Neural cell (in vitro differentiated cells): ENCODE results near the gene ZMAT5. TPM values are rescaled to one million over a fixed set of nuclear protein-coding genes. Genes with fewer than 3 reads are reported as not detected.

Source experiments
- H2AFZ ChIP-seq: fragments of 200-600, 300-800 bp; sonication (generic), shearing (Covaris generic); 2 replicates; pipeline ENCODE4 v1.6.0; 2014; ENCODE audit warnings: low read depth, mild to moderate bottlenecking, antibody characterized with exemption, low read length, moderate library complexity
- H3F3A ChIP-seq: fragments of 200-600 bp; shearing (Covaris generic); 2 replicates; pipeline ENCODE4 v1.6.1; 2016; ENCODE audit warnings: mild to moderate bottlenecking, moderate library complexity, mixed read lengths, antibody characterized with exemption, low read length; ENCODE audit not compliant: insufficient read depth, poor library complexity, severe bottlenecking
- H3K27ac ChIP-seq: fragments of 200-600, 300-800 bp; sonication (generic), shearing (Covaris generic); 2 replicates; pipeline ENCODE4 v1.5.1; 2014; ENCODE audit warnings: mild to moderate bottlenecking, low read length, moderate library complexity
- H3K27me3 ChIP-seq: fragments of 300-800, 200-600 bp; sonication (generic), shearing (Covaris generic); 2 replicates; pipeline ENCODE4 v1.6.0; 2014; ENCODE audit warnings: mild to moderate bottlenecking, low read depth, low read length, moderate library complexity; ENCODE audit not compliant: insufficient read depth
- H3K36me3 ChIP-seq: fragments of 300-800, 200-600 bp; sonication (generic), shearing (Covaris generic); 2 replicates; pipeline ENCODE4 v1.5.1; 2014; ENCODE audit warnings: mild to moderate bottlenecking, antibody characterized with exemption, low read length, moderate library complexity; ENCODE audit not compliant: insufficient read depth
- H3K4me2 ChIP-seq: fragments of 300-800, 200-600 bp; sonication (generic), shearing (Covaris generic); 2 replicates; pipeline ENCODE4 v1.6.0; 2014; ENCODE audit warnings: mild to moderate bottlenecking, low read length
- H3K4me3 ChIP-seq: fragments of 300-800, 200-600 bp; sonication (generic), shearing (Covaris generic); 2 replicates; pipeline ENCODE4 v1.5.1; 2014; ENCODE audit warnings: mild to moderate bottlenecking, low read length, moderate library complexity
- H3K79me2 ChIP-seq: fragments of 200-600 bp; shearing (Covaris generic); replicated peaks from 2 replicates; pipeline ENCODE4 v1.6.0; 2014; ENCODE audit warnings: mild to moderate bottlenecking, low read length, moderate library complexity; ENCODE audit not compliant: insufficient read depth
- H3K9ac ChIP-seq: fragments of 300-800, 200-600 bp; sonication (generic), shearing (Covaris generic); 2 replicates; pipeline ENCODE4 v1.6.1; 2016; ENCODE audit warnings: mild to moderate bottlenecking, low read length, mixed read lengths
- H3K9me2 ChIP-seq: fragments of 200-600 bp; shearing (Covaris generic); 2 replicates; pipeline ENCODE4 v1.6.1; 2016; ENCODE audit warnings: mild to moderate bottlenecking, low read length, mixed read lengths; ENCODE audit not compliant: insufficient read depth
- H3K9me3 ChIP-seq: fragments of 200-600, 300-800 bp; sonication (generic), shearing (Covaris generic); 2 replicates; pipeline ENCODE4 v1.6.1; 2016; ENCODE audit warnings: mild to moderate bottlenecking, mixed run types, low read length, moderate library complexity, mixed read lengths
- H4K20me1 ChIP-seq: fragments of 200-600 bp; shearing (Covaris generic); 2 replicates; pipeline ENCODE4 v1.6.1; 2016; ENCODE audit warnings: mild to moderate bottlenecking, mixed run types; ENCODE audit not compliant: insufficient read depth
- CTCF ChIP-seq: fragments of 450-650 bp; IDR thresholded peaks from 2 replicates; pipeline ENCODE4 v1.5.1; 2014; ENCODE audit warnings: antibody characterized with exemption, mild to moderate bottlenecking, moderate library complexity; ENCODE audit not compliant: poor library complexity, severe bottlenecking
- EP300 ChIP-seq: fragments of 450-650 bp; conservative IDR thresholded peaks from 2 replicates; pipeline ENCODE4 v1.6.1; 2014; ENCODE audit warnings: antibody characterized with exemption, mild to moderate bottlenecking, moderate library complexity; ENCODE audit not compliant: poor library complexity, severe bottlenecking
- EZH2 ChIP-seq: fragments of 200-600, 300-800 bp; shearing (Covaris generic), sonication (generic); IDR thresholded peaks from 2 replicates; pipeline ENCODE4 v1.6.1; 2014; ENCODE audit warnings: antibody characterized with exemption, low read length, borderline replicate concordance, mild to moderate bottlenecking; ENCODE audit not compliant: insufficient read depth, poor library complexity, severe bottlenecking
- MXI1 ChIP-seq: fragments of 450-650 bp; conservative IDR thresholded peaks from 2 replicates; pipeline ENCODE4 v1.6.1; 2014; ENCODE audit warnings: antibody characterized with exemption, mild to moderate bottlenecking; ENCODE audit not compliant: poor library complexity, severe bottlenecking
- POLR2AphosphoS5 ChIP-seq: IDR thresholded peaks from 2 replicates; pipeline ENCODE4 v1.6.1; 2012
- RAD21 ChIP-seq: fragments of 450-650 bp; conservative IDR thresholded peaks from 2 replicates; pipeline ENCODE4 v1.6.1; 2014; ENCODE audit warnings: antibody characterized with exemption, mild to moderate bottlenecking, moderate library complexity
- SMC3 ChIP-seq: fragments of 450-650 bp; conservative IDR thresholded peaks from 2 replicates; pipeline ENCODE4 v1.6.1; 2014; ENCODE audit warnings: antibody characterized with exemption, mild to moderate bottlenecking, moderate library complexity; ENCODE audit not compliant: poor library complexity
- TAF1 ChIP-seq: IDR thresholded peaks from 2 replicates; pipeline ENCODE4 v1.6.1; 2012; ENCODE audit warnings: low read depth
- polyA plus RNA-seq: library from polyadenylated mRNA; depleted of rRNA; stranded (reverse); fragments of >200 nt; gene quantifications from 2 replicates; pipeline ENCODE4 v1.2.3, GENCODE V29; 2014
- TF ChIP-seq, protein P1 (sequence below): IDR thresholded peaks from 2 replicates; pipeline ENCODE4 v1.6.1; 2012; ENCODE audit warnings: borderline replicate concordance

Gene ZMAT5
- polyA plus RNA-seq, 1 donor from 2014 or later, result 54.9 TPM

GRCh38 chr22:29718949-29719898 is 47.6 kb downstream of the ZMAT5 start:
- Histone ChIP-seq H3K27me3 (peaks cover 44% of the 10 kb centered on the region), H3K4me3 (no peak overlapping the region), H3K9ac (no peak overlapping the region), H2AFZ (no peak overlapping the region), H4K20me1 (no peaks in the 10 kb centered on the region), H3K9me2 (no peaks in the 10 kb centered on the region), H3K9me3 (no peaks in the 10 kb centered on the region), H3F3A (no peaks in the 10 kb centered on the region), H3K79me2 (no peaks in the 10 kb centered on the region), H3K36me3 (no peaks in the 10 kb centered on the region), H3K4me2 (no peak overlapping the region), H3K27ac (no peak overlapping the region)
- peak; percentile 56 for TF ChIP-seq EZH2
- TF ChIP-seq EP300, result no peak
- no peak for TF ChIP-seq CTCF
- no peak for TF ChIP-seq POLR2AphosphoS5

- Histone ChIP-seq H3K4me3 (no peak overlapping the region), H3F3A (no peaks in the 10 kb centered on the region), H3K9me2 (no peaks in the 10 kb centered on the region), H3K9me3 (no peaks in the 10 kb centered on the region), H3K4me2 (no peak overlapping the region), H3K27ac (no peak overlapping the region), H4K20me1 (no peaks in the 10 kb centered on the region), H3K79me2 (no peaks in the 10 kb centered on the region), H3K9ac (no peak overlapping the region), H2AFZ (no peak overlapping the region), H3K36me3 (no peaks in the 10 kb centered on the region), H3K27me3 (peaks cover 38% of the 10 kb centered on the region)
- TF ChIP-seq EP300 (no peak), SMC3 (no peak), EZH2 (no peak), TAF1 (no peak), POLR2AphosphoS5 (no peak), RAD21 (no peak), MXI1 (no peak), CTCF (no peak)
- TF ChIP-seq, protein P1, sequence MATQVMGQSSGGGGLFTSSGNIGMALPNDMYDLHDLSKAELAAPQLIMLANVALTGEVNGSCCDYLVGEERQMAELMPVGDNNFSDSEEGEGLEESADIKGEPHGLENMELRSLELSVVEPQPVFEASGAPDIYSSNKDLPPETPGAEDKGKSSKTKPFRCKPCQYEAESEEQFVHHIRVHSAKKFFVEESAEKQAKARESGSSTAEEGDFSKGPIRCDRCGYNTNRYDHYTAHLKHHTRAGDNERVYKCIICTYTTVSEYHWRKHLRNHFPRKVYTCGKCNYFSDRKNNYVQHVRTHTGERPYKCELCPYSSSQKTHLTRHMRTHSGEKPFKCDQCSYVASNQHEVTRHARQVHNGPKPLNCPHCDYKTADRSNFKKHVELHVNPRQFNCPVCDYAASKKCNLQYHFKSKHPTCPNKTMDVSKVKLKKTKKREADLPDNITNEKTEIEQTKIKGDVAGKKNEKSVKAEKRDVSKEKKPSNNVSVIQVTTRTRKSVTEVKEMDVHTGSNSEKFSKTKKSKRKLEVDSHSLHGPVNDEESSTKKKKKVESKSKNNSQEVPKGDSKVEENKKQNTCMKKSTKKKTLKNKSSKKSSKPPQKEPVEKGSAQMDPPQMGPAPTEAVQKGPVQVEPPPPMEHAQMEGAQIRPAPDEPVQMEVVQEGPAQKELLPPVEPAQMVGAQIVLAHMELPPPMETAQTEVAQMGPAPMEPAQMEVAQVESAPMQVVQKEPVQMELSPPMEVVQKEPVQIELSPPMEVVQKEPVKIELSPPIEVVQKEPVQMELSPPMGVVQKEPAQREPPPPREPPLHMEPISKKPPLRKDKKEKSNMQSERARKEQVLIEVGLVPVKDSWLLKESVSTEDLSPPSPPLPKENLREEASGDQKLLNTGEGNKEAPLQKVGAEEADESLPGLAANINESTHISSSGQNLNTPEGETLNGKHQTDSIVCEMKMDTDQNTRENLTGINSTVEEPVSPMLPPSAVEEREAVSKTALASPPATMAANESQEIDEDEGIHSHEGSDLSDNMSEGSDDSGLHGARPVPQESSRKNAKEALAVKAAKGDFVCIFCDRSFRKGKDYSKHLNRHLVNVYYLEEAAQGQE, result no peak
Observed at GRCh38 chr22:29717789-29718188, 49.0 kb downstream of the ZMAT5 start.
